ACC112 (cell line): ENCODE measurements around the gene NOP14.
"Not testable (repeated sequence)": the region's sequence is repeated elsewhere in the genome, so short reads cannot be mapped to it uniquely, and the experiment has no call there.

ENCODE experiments used
- H2AFZ ChIP-seq: fragments of 200-600 bp; sonication (generic); one replicate; pipeline ENCODE4 v1.6.0; 2017; ENCODE audit warnings: antibody characterized with exemption, low read length; ENCODE audit not compliant: unreplicated experiment
- H3K27ac ChIP-seq: fragments of 200-600 bp; sonication (generic); 2 replicates; pipeline ENCODE4 v1.5.1; 2014; ENCODE audit warnings: low read depth, mild to moderate bottlenecking, antibody characterized with exemption, low read length, moderate library complexity
- H3K27me3 ChIP-seq: fragments of 200-600 bp; sonication (generic); 2 replicates; pipeline ENCODE4 v1.6.1; 2014; ENCODE audit warnings: mild to moderate bottlenecking, antibody characterized with exemption, low read length, moderate library complexity, mixed read lengths; ENCODE audit not compliant: insufficient read depth
- H3K36me3 ChIP-seq: fragments of 200-600 bp; sonication (generic); 2 replicates; pipeline ENCODE4 v1.6.1; 2016; ENCODE audit warnings: mild to moderate bottlenecking, antibody characterized with exemption, low read length, moderate library complexity, mixed read lengths; ENCODE audit not compliant: insufficient read depth
- H3K4me1 ChIP-seq: fragments of 200-600 bp; sonication (generic); one replicate; pipeline ENCODE4 v1.6.1; 2016; ENCODE audit warnings: low read length, mixed read lengths; ENCODE audit not compliant: insufficient read depth, unreplicated experiment, control insufficient read depth
- H3K4me3 ChIP-seq: fragments of 200-600 bp; sonication (generic); 2 replicates; pipeline ENCODE4 v1.5.1; 2014; ENCODE audit warnings: mild to moderate bottlenecking, low read depth, low read length
- H3K79me2 ChIP-seq: fragments of 200-600 bp; sonication (generic); one replicate; pipeline ENCODE4 v1.6.0; 2016; ENCODE audit warnings: low read length; ENCODE audit not compliant: control insufficient read depth, unreplicated experiment, insufficient read depth

Gene NOP14

DNA sequence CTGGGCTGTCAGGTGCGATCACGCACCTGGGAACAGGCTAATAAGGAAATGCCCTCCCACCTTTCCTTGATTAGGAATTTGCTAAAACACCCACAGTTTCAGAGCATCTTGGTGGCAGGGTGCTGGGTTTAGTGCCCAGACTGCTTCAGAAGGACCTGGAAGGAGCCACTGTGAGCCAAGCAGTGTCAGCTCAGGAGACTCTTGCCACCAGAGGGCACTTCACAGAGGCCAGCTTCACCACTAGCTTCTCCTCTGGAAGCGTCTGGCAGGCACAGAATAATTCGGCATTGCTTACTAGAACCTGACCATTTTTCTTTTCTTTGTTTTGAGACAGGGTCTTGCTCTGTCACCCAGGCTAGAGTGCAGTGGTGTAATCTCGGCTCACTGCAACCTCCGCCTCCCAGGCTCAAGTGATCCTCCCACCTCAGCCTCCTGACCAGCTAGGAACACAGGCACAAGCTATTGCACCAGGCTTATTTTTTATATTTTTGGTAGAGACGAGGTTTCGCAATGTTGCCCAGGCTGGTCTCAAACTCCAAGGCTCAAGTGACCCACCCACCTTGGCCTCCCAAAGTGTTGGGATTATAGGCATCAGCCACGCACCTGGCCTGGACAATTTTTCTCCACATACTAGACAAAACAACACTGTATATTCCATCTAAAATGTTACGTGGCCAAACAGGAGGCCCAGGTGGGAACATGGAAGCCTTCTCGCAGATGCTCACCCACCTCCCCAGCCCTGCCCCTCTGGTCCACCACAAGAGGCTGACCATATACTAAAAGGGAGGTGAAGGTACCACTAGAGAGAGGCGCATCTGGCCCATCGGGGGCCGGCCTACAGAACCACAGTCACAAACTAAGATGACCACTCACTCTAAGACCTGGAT, 14.1 kb downstream of the NOP14 start:
- Histone ChIP-seq H3K79me2 (no peaks in the 10 kb centered on the region), H3K36me3 (peaks cover 37% of the 10 kb centered on the region), H3K4me1 (no peaks in the 10 kb centered on the region)

DNA sequence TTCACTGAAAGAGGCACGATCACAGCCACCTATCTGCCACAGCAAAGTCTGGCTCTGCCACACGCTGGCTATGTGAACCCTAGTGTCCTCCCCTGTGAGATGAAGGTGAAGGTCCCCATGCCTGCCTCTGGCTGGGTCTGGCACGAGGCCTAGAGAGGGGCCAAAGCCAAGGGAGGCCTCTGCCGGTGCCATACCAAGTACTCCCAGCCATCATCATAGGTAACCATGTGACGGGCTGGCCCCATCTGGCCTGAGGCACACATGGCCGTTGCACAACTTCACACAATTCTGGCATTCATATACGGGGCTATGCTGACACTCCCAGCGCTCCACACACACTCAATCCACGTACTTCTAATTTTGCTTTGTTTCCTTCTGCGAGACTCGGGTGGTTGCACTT, 15.3 kb downstream of the NOP14 start:
- no peaks in the 10 kb centered on the region for H3K79me2 ChIP-seq
- H3K36me3 ChIP-seq: peaks cover 31% of the 10 kb centered on the region
- no peaks in the 10 kb centered on the region for H3K27me3 ChIP-seq
- no peaks in the 10 kb centered on the region for H3K4me1 ChIP-seq
- H3K4me3 ChIP-seq: no peak overlapping the region
- no peak overlapping the region for H2AFZ ChIP-seq
- no peak overlapping the region for H3K27ac ChIP-seq

More for the DNA sequence above, 14.1 kb downstream of the NOP14 start:
- no peak overlapping the region for H2AFZ ChIP-seq
- no peak overlapping the region for H3K4me3 ChIP-seq
- no peaks in the 10 kb centered on the region for H3K27me3 ChIP-seq
- no peak overlapping the region for H3K27ac ChIP-seq

DNA sequence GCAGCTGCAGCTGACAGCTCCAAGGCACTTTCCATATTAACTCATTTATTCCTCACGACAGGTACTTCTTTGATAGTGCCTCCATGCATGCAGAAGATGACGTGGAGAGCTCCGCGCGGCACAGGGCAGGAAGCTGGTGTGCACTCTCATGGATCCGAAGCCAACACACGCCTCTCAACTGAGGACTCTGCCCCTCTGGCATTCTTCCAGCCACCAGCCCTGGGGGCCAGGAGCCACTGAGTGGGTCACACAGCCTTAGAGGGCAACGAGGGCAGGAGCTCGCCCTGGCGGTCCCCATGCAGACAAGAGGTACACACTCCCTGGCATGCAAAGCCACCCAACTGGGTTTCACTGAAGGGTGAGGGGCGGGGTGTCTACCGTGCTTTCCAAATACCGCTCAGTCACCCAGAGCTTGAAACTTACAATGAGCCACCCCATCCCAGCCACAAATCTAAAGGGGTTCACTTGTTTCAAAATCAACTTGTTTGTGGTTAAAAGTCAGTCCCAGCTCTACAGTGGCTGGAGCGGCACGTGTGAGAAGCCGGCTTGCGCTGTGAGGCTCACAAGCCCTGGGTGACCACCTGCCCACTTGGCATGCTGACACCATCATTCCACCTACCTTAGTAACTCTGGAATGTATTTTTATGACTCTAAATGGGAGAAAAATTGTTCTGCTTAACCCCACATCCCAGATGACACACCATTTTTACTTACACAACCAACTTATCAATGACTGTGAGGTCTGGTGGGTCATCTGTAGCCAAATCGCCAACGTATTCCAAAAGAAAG, 16.2 kb downstream of the NOP14 start:
- Histone ChIP-seq H3K4me1 (no peaks in the 10 kb centered on the region), H3K36me3 (peaks cover 26% of the 10 kb centered on the region; the same call in 1 of the 2 replicates), H3K79me2 (no peaks in the 10 kb centered on the region), H2AFZ (no peak overlapping the region), H3K27me3 (no peaks in the 10 kb centered on the region), H3K4me3 (no peak overlapping the region), H3K27ac (no peak overlapping the region)

DNA sequence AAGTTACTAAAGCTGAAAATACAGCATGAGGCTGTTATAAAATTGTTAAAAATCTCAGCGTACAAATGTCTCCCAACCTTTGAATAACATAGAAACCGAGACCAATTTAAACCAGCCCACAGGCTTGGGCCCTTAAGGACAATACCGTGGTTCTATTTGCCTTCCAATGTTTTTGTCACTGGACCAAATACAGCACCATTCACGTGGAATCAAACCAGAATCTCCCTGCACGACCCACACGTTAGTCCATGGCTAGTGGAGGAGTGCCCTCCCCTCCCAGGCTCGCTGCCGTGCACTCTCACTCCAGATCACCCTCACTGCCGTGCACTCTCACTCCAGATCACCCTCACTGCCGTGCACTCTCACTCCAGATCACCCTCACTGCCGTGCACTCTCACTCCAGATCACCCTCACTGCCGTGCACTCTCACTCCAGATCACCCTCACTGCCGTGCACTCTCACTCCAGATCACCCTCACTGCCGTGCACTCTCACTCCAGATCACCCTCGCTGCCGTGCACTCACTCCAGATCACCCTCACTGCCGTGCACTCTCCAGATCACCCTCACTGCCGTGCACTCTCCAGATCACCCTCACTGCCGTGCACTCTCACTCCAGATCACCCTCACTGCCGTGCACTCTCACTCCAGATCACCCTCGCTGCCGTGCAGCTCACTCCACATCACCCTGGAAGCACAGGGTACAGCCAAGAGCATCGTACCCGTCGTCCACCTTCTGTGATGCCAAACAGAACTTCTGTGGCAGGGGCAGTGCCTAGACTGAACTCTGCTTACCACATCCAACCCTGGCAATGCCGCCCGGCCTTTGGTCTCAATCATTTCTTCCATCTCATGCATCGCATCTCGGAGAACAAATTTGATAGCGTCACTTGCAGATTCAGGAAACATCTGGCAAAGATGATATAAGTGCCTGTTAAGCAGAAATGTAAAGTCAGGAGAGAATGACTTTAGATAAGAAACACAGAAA, 17.3 kb downstream of the NOP14 start:
- not testable (repeated sequence) for H3K4me3 ChIP-seq, H3K4me1 ChIP-seq, H3K27ac ChIP-seq, H2AFZ ChIP-seq, H3K27me3 ChIP-seq, H3K79me2 ChIP-seq
- H3K36me3 ChIP-seq: peaks cover 31% of the 10 kb centered on the region; the same call in 1 of the 2 replicates

DNA sequence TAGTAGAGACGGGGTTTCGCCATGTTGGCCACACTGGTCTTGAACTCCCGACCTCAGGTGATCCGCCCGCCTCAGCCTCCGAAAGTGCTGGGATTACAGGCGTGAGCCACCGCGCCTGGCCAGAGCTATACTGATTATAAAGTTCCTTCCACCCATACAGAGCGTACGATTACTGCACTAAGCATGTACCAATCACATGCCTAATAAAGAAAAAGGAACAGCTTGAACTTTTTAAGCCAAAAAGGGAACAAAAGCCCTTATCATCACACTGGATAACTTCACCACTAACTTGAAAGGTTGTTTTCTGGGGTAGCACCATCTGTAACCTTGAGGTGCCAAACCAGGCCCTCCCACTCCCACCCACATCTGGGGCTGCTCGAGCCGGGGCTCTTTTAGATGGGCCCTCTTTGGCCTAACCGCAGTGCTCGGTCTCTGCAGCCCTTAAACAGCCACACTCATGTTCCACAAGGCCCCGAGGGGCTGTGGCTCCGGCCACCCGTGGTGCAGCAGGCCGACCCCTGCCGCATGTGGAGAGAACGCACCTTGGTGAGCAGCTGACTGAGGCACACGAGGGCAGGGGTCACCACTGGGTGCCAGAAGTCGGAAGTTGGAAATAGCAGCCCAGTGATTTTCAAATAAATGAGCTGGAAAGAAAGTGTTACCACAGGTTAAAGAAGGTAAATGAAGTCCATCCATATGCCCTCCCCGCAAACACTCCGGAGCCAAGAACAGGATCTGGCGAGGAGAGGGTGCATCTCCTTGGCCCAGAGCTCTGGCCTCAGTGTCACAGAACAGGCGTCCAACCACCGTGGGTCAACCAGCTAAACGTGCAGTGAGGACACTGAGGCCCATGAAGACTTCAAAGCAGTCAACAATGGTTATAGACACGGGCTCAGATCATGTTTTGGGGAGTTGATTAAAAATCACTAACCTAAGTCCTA, 18.4 kb downstream of the NOP14 start:
- Histone ChIP-seq H2AFZ (no peak overlapping the region), H3K79me2 (no peaks in the 10 kb centered on the region), H3K36me3 (peaks cover 37% of the 10 kb centered on the region; the same call in 1 of the 2 replicates), H3K4me3 (no peak overlapping the region), H3K4me1 (no peaks in the 10 kb centered on the region), H3K27me3 (no peaks in the 10 kb centered on the region), H3K27ac (no peak overlapping the region)

DNA sequence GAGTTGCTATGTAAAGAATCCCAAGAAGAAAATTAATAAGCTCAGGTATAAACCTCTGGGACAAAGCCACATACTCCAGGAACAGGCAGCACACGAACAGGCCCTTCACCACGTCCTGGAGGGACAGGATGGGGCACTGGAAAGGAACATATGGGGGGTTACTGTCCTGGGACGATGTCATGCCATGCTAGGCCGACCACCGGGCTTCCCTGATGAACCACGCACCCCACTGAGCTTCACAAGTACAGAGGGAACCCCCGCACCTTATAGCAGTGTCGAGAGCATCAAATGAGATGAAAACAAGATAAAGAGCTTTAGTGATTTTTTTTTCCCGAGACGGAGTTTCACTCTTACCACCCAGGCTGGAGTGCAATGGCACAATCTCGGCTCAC, 19.1 kb downstream of the NOP14 start:
- H3K27ac ChIP-seq: no peak overlapping the region
- H3K79me2 ChIP-seq: no peaks in the 10 kb centered on the region
- no peaks in the 10 kb centered on the region for H3K4me1 ChIP-seq
- H3K36me3 ChIP-seq: peaks cover 41% of the 10 kb centered on the region; the same call in 1 of the 2 replicates
- no peak overlapping the region for H3K4me3 ChIP-seq
- H2AFZ ChIP-seq: no peak overlapping the region
- no peaks in the 10 kb centered on the region for H3K27me3 ChIP-seq

DNA sequence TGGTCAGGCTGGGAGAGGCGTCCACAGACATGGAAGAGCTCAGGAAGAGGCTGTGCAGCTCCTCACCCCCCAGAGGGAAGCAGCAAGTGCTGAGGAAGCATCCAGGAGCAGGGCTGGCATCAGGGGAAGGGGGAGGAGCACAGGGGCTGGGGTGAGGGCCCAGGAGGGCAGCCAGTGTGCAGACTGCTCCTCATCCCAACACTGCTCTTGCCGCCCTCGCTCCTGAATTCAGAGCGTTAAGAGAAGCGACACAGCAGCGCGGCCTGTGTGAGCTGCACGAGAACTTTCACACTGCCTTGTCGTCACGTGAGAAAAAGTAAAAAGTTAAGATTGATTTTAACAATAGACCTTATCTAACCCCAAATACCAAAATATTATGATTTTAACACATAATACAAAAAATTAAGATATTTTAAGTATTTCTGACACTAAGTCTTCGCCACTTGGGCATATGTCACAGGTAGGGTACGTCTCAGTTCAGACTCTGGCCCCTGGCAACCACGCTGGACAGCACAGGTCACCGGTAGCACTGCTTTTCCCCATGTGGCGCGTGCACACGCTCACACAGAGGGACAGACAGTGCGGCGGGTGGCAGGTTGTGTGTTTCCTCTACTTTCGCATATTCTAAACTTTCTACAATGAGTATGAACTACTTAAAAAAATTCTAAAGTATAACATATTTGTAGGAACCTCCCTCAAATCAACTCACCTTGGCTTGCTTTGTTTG, 19.7 kb downstream of the NOP14 start:
- H3K4me3 ChIP-seq: no peak overlapping the region
- H3K79me2 ChIP-seq: no peaks in the 10 kb centered on the region
- peaks cover 44% of the 10 kb centered on the region; the same call in 1 of the 2 replicates for H3K36me3 ChIP-seq
- H2AFZ ChIP-seq: no peak overlapping the region
- H3K4me1 ChIP-seq: no peaks in the 10 kb centered on the region
- H3K27ac ChIP-seq: no peak overlapping the region
- H3K27me3 ChIP-seq: no peaks in the 10 kb centered on the region

DNA sequence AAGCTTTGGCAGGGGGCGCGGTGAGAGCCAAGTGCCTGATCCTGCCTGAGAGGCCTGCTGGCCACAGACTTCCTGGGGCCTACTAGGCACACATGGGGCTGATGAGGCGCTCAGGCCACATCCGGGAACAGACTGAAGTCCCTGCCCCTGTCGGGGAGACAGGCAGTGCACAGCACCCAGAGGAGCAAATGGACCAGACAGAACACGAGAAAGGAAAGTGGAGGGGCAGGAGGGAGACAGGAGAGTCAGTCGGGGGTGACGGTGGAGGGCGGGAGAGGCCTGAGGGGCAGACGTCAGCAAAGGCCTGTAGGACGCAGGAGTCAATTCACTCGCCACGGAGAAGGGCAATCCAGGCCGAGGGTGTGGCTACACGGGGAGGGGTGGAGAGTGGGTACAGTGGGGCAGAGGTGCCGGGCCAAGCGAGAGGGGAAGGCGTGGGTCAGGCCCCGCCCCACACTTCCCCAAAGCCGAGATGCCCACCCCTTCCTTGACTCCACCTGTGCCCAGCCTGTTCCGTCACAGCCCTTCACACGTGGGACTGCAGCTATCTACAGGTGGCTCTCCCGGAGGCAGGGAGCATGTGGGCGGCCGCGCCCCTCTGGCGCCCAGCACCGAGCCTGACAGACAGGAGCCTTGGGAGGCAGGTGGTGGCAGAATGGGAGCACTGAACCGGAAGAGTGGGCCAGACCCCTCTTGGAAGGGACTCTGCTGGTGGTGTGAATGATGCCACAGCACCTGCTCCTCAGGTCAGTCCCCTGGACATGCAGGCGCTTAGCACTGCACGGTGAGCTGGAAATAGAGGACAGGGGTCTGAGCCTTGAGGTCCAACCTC, 20.5 kb downstream of the NOP14 start:
- no peaks in the 10 kb centered on the region for H3K79me2 ChIP-seq

More for the DNA sequence above, 20.5 kb downstream of the NOP14 start:
- Histone ChIP-seq H3K36me3 (peaks cover 43% of the 10 kb centered on the region; the same call in 1 of the 2 replicates), H3K27ac (no peak overlapping the region), H3K4me1 (peaks cover under 1% of the 10 kb centered on the region), H3K27me3 (no peaks in the 10 kb centered on the region), H2AFZ (no peak overlapping the region), H3K4me3 (no peak overlapping the region)
